ENCODE results near the gene ROBO2.

The ROBO2 gene

DNA sequence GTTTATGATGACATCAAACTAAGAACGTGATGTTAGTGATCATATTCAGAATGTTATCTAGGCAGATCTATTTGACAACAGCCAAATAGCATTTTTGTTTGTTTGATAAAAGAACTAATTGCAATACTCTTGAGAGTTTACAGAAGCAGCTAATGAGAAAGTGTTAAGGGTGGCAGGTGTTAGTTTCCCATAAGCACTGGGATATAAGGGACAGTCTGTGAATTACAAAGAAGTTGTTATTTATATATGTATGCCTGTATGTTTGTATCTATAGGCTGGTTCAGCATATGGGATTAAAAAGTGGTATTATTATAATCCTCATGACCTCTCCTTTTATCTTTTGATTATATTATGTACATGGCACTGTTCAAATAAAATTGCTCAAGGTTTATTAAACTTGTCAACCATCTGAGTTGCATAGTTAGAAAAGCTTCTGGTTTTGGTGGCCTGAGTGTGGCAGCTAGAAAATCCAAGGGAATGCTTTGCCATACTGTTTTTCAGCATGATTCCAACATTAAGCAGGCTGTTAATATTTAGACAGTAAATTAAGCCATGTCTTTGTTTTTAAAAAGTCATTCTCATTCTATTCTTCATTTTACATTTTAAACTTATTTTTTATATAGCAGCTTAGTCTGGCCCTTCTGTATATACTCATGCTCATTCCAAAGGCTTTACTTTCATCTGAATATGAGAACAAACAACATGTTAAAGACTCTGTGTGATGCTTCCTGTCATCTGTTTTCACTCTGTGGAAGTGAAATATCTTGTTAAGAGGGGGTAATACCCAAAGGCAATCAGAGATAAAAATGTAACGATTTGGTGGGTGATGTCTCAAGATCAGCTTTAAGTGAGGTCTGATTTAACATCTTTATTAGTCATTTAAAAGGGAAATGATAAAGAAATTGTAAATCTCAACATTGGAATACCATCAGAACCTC is 13.1 kb downstream of the ROBO2 start:
- DNase-seq (ENCODE audit: low read depth in 2 of 2, low spot score in 1 of 2), result no peak

DNA sequence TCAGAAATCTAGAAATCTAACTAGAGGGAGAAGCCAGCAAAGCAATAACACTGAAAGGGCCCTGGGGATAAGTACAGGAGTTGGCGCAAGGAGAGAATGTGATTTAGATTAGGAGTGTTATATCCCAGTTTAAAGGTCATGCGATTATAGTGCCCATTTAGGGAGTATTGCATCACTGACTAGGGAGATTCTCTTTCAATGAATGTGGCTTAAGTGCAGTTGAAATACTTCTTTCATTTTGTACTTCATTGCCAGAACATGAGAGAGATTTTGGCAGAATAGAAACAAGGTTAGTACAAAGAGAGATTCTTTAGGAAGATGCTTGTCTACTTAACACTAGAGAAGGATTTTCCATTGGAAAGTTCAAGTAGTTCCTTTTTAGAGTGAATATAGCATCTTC is 13.9 kb downstream of the ROBO2 start:
- DNase-seq (ENCODE audit: low read depth in 2 of 2, low spot score in 1 of 2), result no peak

DNA sequence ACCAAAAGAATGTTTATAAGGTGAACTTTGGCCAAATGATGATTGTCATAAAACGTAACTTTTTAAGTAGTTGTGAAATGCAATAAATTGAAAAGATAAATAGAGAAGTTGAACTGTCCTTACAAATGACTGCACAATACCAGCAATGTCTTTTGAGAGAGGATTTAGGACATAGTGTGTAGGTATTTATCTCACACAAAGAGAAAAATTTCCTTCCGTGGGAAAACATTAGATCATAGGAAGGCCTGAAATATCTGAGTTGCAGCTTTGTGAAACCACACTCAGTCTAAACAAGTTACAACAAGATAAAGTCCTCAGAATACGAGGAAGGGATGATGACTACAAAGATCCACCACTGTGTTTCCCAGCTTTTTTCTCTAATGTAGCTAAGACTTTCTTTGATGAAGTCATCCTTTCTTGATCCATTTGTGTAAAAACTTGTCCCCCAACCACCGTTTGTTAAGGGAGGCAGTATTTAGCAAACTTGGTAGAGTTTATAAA is 16.0 kb downstream of the ROBO2 start:
- DNase-seq (ENCODE audit: low read depth in 2 of 2, low spot score in 1 of 2), result no peak

DNA sequence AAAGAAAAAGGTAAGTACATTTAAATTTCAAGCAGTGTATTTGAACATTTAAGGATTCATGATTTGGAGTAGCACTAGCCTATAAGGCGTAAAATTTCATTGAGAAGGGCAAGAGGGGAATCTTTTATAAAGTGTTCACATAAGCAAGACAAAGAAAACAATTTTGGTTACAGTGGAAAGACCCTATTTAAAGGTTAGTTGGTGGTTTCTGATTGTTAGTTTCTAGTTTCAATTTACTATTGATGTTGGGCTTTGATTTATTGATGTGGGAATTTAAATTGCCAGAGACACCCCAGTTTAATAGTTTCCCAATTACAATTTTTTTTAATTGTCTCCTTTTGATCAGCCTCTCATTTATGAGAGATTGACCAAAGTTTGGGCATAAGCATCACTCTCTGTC is 19.5 kb downstream of the ROBO2 start:
- no peak for DNase-seq (ENCODE audit: low read depth in 2 of 2, low spot score in 1 of 2)

DNA sequence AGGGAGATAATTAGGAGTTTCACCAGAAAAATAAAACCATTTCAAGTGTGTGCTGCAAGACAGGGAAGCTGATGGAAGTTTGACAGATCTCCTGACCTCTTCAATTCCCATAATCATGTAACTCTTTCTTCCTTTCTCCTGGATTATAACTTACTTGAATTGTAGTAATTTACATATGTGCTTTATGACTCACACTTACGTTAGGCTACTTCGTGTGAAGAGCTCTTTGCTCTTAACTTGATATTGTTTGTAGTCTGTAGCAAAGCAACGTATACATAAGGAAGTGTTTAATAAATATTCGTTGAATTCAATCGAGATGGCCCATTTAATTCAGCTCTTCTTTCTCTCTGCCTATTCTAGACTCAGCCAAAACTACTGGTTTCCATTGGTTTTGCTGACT is 23.5 kb downstream of the ROBO2 start:
- no peak for DNase-seq (ENCODE audit: low read depth in 2 of 2, low spot score in 1 of 2)

DNA sequence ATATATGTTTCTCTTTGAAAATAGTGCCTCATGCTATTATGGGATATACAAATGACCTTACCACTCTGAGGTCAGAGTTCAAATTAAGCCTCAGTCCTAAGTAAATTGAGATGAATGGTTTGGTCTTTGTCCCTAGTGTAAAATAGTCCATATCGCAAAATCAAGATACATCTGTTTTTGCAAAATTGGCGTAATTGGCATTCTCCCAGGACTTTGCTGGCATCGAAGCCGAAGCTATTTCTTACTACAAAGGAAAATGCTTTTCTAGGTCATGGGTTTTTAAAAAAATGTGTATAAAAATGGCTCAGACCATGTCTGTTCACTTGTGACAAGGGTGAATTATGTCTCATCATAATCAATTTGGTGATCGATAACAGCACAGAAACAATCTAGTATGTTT is 25.9 kb downstream of the ROBO2 start:
- no peak for DNase-seq (ENCODE audit: low read depth in 2 of 2, low spot score in 1 of 2)

DNA sequence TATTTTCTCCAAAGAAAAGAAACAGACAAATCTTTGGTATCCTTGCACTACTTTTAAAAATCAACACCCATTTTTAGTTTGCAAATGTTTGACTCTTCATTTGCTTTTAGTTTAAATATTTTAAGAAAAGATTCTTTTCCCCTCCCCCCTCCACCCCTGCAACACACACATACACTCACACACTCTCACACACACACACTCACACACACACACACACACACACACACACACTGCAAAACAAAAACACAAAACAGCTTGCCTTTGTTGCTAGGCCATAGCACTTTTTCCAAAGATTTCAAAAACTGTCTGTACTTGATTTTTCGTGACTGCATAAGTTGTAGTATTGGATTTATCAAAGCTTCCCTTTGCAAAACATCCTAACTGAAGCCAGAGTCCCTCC is 26.9 kb downstream of the ROBO2 start:
- no peak for DNase-seq (ENCODE audit: low read depth in 2 of 2, low spot score in 1 of 2)

DNA sequence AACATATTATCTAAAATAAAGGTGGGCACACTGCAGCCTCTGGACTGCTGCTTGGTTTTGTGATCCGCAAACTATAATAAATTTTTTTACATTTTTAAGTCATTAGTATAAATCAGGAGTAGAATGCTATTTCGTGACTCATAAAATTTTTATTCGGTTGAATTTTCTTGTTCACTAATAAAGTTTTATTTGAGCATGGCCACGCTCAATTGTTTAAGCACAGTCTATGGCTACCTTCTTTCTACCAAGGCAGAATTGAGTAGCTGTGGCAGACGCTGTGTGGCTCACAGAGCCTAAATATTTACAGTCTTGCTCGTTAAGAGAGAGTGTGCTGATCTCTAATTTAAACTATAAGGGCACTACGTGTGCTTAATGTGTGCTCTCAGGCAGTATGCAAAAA is 28.9 kb downstream of the ROBO2 start:
- no peak for DNase-seq (ENCODE audit: low read depth in 2 of 2, low spot score in 1 of 2)

DNA sequence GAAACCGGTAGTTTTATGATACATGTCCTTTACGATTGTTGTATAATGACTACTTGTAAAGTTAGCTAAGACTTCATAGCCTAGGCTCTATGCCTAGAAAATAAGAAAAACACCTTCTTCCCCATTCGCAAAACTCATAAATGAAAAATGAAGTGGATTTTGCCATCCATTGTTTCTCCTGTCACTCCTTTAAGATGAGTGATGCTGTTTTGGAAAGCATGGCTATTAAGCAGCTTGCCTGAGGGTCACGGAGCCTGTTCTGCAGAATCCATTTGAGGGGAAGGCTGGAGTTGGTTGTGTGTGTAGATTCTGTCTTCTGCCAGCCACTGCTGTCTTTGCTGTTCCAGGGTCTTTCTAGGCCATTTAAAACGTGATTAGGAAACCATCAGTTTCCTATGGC is 31.5 kb downstream of the ROBO2 start:
- no peak for DNase-seq (ENCODE audit: low read depth in 2 of 2, low spot score in 1 of 2)

DNA sequence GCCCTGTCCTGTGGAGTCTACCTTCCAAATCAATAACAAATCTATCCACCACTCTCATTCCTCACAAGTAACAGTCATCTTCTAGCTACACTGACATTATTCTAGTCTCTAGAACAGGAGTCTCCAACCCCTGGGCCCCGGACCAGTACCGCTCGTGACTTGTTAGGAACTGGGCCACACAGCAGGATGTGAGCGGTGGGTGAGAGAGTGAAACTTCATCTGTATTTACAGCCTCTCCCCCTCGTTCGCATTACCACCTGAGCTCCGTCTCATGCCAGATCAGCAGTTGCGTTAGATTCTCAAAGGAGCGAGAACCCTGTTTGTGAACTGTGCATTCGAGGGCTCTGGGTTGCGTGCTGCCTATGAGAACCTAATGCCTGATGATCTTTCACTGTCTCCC is 31.9 kb downstream of the ROBO2 start:
- no peak for DNase-seq (ENCODE audit: low read depth in 2 of 2, low spot score in 1 of 2)

DNA sequence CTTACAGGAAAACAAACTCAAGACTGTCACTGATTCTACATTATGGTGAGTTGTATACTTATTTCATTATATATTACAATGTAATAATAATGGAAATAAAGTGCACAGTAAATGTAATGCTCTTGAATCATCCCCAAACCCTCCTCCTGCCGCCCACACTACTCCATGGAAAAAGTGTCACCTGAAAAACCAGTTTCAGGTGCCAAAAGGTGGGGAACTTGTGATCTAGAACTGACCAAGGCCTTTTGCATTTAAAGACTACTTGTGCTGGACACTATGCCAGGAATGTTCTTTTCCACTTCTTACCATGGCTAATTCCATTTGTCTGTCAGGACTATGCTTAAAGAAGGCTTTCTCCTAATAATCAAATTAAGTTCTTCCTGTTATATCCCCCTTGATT is 32.3 kb downstream of the ROBO2 start:
- DNase-seq (ENCODE audit: low read depth in 2 of 2, low spot score in 1 of 2), result no peak

DNA sequence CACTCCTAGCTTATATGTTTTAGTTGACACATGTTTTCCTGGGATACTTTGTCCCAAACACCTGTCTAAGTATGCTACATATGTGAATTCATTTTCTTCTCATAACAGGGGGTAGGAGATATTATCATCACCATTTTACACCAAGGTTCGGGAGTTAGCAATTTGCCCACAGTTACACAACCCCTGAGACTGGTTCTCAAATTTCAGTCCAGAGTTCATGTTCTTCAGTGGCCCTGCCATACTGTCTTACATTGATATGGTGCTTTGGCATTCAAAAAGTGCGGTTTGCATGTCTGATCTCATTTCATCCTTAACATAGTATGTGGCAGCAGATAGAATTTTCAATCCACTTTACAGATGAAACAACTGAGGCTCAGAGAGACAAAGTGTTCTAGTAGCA is 38.4 kb downstream of the ROBO2 start:
- no peak for DNase-seq (ENCODE audit: low read depth in 2 of 2, low spot score in 1 of 2)

DNA sequence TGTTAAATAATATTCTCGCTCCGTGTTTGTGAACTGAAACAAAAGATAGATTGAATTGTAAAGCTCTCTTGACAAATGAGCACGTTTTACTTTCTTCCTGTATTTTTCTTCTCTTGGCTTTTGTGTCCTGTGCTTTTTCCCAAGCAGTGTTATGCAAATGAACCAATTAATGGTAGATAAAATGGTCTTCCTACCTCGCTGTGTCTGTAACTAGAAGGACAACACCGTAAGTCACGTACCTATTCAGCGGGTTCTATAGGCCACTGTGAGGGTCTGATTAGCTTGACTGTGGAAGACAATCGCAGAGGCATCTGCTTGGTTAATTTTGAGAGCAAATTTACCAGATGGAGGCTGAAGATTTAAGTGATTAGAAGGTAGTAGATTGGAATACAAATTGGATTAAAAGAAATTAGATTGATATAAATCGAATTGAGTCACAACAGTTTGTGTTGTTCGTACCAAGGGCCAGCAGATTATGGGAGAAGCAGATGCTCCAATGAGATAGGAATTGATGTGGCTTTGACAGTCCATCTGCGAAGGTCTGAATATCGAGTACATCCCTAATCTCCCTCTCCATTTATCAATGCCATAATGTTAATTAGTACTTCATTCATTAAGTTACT is 40.2 kb downstream of the ROBO2 start:
- DNase-seq (ENCODE audit: low read depth in 2 of 2, low spot score in 1 of 2), result no peak

DNA sequence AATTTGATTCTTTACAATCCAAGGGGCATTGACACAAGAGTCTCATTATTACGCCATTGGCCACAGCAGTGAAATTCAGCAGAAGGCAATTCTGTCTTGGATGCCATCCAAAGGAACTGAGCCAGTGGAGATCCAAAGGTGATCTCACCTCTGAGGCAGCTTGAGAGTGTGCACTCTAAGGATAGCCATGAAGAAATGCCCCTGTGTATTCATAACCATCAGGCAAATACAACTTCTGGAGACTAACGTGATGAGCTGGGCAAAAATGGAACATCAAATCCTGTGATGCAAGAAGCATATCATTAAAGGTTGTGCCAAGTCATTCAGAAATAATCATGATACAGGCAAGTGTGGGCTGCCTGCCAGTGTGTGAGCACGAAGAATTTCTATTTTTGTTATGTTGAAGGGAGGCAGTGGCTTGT is 41.4 kb downstream of the ROBO2 start:
- no peak for DNase-seq (ENCODE audit: low read depth in 2 of 2, low spot score in 1 of 2)

DNA sequence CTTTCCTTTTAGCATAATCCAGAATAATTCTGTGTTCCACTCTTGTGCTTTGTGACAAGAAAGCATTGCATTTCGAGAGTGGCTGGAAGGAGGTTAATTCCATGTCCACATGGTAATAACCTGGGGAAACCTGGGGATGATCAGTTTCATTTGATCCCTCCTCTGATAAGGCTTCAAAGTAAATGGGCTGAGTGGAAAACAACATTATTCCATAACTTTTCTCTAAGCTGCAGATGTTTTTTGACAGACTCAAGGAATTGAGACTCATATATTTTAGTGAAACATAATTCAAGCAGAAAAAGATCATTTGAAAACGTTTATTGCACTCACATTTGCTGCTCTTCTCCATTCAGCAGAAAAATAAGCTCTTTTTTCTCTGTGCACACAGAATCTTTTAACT is 44.6 kb downstream of the ROBO2 start:
- no peak for DNase-seq (ENCODE audit: low read depth in 2 of 2, low spot score in 1 of 2)

DNA sequence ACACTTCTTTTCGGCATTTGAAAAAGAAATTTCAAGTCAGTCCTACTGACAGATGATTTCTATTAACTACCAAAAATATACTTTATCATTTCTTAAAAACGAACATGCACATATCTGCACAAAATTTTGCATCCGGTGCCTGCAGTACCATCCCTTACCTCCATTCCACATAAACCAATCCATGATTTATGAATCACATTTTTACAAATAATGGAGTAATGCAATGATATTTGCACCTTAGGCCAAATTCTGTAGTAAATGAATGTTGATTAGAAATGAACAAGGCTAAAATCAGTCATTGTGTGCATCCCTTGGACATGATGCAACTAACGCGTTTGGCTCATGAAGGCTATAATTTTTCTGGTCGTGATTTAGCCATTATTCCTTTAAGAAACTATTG is 46.5 kb downstream of the ROBO2 start:
- no peak for DNase-seq (ENCODE audit: low read depth in 2 of 2, low spot score in 1 of 2)

DNA sequence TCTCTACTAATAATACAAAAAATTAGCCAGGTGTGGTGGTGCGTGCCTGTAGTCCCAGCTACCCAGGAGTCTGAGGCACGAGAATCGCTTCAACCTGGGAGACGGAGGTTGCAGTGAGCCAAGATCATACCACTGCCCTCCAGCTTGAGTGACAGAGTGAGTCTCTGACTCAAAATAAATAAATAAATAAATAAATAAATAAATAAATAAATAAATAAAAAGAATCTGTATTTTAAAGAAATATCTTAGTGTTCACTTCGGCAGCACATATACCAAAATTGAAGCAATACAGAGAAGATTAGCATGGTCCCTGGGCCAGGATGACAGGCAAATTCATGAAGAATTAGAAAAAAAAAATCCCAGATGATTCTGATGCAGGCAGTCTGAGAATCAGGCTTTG is 51.9 kb downstream of the ROBO2 start:
- DNase-seq (ENCODE audit: low read depth in 2 of 2, low spot score in 1 of 2), result no peak

DNA sequence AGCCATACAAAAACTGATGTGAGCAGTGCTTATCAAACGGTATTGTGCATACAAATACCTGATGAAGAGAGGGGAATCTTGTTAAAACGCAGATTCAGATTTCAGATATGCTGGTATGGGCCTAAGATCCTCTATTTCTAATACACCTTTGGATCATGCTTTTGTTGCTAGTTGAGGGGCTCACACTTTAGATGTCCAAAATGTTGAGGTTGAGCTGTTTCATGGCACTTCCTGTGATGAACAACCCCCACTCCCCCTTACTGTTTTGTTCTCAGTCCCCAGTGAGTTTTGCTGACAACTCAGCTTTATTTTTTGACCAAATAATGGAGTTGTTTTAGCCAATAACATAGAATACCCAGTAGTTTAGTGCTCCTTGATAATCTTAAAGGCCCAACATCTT is 53.2 kb downstream of the ROBO2 start:
- no peak for DNase-seq (ENCODE audit: low read depth in 2 of 2, low spot score in 1 of 2)

DNA sequence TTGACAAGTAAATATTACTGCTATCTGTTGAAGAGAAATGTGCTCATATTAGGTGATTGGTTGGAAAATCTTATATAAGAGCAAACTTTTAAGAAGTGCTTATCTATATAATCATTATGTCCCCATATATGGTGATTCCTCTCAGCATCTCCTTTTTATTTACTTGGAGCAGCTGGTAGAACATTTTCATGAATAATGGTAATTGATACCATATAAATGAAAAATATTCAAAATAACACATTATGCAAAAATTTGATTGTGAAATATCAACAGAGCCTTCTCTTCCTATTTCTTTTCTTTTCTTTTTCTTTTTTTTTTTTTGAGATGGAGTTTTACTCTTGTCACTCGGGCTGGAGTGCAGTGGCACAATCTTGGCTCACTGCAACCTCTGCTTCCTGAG is 56.2 kb downstream of the ROBO2 start:
- no peak for DNase-seq (ENCODE audit: low read depth in 2 of 2, low spot score in 1 of 2)

DNA sequence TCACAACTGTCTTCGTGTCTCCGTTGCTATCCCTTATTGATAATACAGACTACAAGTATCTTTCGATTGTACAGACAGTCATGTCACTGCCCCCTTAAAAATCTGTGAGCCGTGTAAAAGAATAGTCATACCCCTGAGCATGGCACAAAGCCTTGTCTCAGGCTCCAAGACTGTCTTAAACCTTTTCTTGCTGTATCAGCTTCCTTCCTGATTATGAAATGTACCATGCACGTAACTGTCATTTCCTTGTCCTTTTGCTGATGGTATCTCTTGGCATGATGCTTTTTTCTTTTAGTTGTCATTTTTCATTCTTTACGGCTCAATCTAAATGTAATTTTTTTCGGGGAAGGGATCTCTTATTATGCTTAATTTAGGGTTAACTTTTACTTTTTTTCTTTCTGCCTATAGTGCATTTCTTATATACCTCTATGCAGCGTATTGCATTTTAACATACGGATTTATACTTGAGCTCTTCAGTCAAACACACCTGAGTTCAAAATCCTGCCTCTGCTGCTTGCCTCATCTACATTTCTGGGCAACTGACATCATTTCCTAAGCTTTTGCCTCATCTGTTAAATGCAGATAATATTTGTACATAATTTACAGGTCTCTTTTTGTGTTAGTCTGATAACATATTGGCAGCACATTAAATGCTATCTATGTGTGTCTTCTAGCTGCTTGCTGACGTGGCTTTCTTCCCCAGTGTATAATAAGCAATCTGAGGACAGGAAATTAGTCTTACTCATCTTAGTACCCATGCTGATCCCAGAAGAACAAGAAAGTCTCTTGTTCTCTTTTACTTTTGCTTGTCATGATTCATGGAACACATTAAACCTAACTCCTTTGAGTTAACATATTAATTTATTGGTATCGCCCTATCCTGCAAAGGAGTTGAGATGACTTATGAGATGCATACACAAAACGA is 57.3 kb downstream of the ROBO2 start:
- no peak for DNase-seq (ENCODE audit: low read depth in 2 of 2, low spot score in 1 of 2)

DNA sequence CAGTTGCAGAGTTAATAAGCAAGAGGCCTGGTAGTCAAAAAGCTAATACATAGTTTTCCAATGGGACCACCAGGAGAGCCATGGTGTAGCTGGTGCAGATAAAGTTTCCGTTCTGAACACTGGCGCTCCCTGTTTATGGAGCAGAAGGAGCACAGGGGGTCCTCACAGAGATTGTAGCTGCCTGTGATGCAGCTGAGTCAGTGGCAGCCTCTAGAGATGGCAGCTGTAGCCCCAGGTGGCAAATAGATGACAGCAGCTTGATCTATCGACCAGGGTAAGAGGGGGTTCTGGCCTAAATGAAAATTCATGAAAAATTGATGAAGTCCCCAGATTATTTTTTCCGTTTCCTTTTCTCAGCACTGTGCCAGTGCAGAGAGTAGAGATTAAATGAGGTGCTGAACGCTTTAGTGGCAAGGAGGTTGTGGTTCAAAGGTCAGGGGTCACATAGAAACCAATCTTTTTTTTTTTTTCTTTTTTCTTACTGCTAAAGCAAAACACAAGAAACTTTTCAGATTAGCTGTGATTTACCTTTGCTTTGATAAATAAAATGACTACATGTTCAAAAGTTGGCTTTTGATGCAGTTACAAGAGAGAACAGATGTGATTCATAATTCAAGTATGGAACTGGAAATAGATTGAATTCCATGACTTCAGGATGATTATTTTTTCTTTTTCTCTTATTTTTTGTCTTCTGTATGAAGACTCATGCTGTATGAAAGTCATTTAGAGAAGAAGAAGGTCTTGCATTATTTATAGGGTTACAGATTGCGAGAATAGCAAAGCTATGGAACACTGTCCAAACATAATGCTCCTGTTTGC is 63.3 kb downstream of the ROBO2 start:
- DNase-seq (ENCODE audit: low read depth in 2 of 2, low spot score in 1 of 2), result no peak

Data from stimulated activated CD8-positive, alpha-beta memory T cell treated with anti-CD3 and anti-CD28 coated beads, Interleukin-4, amount 100 ng/mL, for 1 hour (primary cell).